Islet precursor cell (in vitro differentiated cells): ENCODE results near the gene CREBBP.

Experiments
- DNase-seq: peaks from one replicate; pipeline ENCODE4 v3.0.0-alpha.2; 2018

Gene CREBBP

DNA sequence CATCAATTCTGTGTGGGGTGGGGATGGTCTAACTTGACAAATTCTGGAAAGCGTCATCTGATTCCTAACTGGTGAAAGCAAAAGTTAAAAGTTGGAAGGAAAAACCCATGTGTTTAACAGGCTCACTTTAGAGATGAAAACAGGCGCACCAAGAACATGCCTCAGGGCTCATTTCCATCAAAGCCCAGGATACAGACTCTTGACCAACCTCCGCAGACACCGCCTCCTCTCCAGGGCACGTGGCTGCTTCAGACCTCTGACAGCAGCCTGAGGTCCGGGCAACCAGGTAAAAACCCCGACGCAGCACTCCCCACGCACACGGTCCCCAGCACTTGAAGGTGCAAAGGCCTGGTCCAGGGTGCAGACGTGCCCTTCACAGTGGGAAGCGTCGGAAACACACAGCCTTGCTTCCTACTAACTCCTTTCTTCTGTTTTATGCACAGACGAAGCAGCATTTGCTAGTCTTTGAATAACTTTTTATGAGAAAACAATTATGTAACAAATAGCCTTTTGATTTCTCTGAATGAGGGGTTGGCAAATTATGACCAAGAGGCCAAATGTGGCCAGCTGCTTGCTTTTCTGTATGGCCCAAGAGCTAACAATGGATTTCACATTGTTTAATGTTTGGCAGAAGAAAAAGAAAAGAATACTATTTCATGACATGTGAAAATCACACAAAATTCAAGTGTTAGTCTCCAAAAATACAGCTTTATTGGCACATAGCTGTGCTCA lies 119.0 kb downstream of the CREBBP start:
- DNase-seq: peak; percentile 81

DNA sequence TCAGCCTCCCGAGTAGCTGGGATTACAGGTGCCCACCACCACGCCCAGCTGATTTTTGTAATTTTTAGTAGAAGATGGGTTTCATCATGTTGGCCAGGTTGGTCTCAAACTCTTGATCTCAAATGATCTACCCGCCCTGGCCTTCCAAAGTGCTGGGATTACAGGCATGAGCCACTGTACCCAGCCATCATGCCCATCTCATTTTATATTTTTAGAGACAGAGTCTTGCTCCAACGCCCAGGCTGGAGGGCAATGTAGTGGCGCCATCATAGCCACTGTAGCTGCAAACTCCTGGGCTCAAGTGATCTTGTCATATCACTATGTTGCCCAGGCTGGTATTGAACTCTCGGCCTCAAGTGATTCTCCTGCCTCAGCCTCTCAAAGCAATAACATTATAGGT lies 120.0 kb downstream of the CREBBP start:
- DNase-seq: no peak

DNA sequence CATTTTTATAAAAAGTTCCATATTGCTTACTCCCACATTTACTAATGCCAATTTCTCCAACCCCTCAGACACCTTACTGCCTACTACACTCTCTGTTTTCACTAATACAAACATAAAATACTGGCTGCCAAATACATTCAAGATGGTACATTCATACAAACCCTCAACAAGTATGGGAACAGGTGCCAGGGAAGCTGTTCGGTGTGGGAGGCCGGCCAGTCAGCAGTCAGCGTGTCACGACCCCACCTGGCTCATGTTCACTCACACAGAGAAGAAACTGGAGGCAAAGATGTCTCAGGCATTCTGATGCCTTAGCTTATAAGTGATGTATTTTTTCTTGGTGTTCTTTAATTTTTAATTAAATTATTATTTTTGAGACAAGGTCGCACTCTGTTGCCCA lies 120.8 kb downstream of the CREBBP start:
- DNase-seq: no peak

DNA sequence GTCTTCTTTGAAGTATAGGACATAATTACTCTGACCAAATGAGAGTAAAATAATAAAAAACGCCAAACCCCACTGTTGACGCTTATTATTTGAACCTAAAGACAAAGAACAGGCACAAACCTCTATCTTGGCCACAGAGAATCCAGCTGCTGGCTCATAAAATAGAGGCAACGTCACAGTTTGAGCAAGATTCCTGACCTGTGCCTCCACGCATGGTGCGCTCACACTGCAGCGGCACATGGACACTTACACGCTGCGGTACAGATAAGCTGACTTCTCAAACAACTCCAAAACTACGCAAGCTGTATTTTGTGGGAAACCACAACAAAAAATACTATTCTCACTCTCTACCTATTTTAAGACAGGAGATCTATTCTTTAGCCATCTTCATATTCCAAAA lies 124.4 kb downstream of the CREBBP start:
- no peak for DNase-seq

DNA sequence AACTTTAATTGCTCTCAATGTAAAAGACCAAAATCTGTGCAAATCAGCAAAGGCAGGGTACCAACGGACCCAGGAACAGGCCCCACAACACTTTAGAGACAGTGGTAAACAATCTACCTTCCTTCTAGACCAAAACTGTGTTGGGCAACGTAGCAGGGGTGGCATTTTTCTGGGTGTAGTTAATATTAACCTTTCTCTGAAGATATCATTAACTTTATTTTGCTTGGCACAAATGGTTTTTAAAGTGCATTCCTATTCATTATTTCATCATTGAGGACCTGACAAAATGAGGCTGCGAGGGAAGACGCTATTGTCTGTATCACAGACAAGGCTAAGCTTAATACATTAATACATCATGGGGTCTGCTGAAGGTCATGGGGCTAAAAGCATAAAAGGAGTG lies 125.3 kb downstream of the CREBBP start:
- no peak for DNase-seq

DNA sequence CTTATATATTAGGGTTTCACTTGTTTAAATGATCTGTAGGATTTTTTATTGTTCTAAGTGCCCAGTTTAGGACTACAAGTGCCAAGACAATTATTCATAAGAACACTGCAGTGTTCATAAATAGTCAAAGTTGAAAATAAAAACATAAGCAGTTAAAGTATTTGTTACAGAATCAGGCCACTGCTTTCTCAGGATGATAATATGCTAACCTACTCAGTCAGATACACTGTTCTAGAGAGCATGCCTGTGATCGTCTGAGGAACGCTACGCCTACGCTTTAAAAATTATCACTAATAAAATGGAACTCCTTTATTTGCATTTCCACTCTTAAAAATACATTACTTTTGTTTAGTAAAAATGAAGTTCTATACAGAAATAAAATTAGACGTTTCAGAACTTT lies 125.7 kb downstream of the CREBBP start:
- DNase-seq: no peak

DNA sequence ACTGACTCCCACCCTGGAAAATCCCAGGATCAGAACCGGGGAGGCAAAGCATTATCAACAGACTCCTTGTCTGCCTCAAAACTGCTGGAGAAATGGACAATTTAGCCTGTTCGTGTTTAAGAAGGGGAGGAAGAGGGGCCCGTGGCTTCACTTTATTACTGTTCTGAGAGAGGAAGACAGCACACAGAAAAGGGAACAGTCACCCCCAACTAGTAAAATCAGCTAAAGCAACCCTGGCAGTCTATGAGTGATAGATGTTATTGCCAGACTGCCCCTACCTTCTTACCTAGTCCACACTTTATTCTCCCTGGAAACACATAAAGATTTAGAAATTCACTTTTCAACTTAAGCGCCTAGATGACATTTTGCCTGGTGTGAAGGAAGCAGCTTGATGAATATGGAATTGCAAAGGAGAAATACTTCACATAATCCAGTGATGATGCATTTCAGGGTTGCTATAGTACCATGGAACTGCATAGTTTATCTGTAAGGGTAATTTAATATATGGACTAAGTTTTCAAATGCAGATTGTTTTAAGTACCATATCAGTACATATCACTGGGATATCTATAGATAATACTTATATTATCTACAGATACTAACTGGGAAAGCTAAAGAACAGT lies 126.3 kb downstream of the CREBBP start:
- no peak for DNase-seq

DNA sequence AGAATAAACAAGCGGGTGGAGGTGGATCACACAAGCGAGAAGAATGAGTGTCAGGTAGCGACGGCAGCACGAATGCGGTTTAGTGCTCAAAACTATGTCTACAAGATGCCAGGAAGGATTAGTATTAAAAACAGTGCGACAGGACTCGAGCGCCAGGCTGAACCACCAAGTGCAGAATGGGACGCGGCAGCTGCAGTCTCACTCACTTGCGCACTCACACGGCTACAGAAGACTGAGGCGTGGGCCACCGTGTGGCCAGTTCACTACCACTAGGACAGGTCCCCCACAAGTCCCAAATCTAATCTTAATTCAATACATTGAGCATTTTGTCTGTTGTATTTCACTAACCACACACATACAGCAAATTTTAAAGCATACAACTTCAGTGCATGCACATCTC lies 127.5 kb downstream of the CREBBP start:
- no peak for DNase-seq

DNA sequence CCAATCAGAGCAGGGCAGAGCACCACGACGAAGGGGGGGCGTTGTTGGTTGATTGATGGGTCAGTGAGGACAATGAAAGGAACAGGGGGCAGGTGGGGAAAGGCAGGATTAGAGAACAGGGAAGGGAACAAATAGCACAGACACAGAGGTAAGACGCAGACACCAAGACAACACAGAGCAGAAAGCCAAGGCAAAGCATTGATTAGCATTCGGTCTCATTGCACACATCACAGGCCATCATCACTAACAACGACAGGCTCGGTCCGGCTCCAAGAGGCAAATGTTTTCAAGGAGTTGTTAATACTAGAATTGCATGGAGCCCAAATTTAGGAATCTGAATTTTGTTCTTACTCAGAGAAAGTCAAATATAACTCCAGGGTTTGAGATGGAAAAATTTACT lies 128.6 kb downstream of the CREBBP start:
- DNase-seq: no peak

DNA sequence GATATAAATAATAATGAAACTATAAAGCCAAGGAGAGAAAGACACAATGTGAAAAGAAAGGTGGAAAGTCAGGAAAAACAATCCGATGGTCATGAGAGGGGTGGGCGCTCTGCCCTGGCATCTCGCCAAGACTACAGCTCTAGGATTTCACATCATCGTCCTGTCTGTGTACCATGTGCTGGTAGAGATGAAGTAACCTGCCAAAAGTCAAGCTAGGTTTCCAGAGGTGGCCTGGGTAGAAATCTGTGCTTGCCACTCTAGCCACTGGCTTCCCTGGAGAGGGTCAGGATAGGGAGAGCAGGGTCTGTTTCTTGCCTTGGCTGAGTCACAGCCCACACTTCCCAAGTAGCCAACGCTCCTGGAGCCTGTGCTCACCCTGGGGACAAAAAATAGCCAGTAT lies 132.2 kb downstream of the CREBBP start:
- no peak for DNase-seq

DNA sequence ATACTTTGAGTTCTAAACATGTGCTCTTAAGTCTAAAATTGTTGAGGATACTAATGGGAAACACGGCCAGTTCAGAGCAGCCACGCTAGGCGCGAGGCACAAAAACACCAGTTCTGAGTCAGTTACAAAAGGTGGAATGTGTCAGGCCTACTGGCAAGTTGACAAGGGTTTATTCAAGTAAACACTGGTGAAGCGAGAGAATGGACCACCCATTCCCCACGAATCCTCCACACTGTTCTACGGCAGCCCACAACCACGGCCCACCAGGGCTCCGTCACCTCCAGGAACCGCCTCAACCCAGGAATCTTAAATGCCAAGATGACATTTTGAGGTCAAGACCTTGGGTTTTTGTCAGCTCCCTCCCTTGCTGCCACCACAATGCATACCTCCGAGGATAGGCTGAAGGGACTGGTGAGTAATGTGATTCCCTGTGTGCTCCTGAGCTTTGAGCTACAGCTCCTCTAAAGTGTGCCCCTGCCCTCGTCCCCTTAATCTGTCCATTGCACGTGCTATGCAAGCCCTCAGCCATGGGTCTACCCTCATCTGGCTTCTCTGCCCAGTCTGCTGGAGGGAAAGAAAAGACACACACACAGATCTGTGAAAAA lies 134.7 kb downstream of the CREBBP start:
- no peak for DNase-seq

DNA sequence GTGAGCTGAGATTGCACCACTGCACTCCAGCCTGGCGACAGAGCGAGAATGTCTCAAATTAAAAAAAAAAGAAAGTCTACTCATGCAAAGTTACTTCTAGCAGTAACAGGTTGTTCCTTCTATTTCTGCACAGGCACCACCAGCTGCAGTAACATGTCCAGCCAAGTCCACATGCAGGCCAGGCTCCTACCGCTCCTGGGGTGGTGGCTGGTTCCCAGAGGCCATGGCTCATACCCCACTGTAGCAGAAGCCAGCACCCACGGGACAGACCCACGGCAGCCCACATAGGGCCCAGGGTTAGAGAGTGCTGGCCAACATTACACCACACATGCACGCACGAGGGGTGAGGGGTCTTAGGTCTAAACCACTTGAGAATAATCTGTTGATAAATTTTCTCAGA lies 136.5 kb downstream of the CREBBP start:
- no peak for DNase-seq

DNA sequence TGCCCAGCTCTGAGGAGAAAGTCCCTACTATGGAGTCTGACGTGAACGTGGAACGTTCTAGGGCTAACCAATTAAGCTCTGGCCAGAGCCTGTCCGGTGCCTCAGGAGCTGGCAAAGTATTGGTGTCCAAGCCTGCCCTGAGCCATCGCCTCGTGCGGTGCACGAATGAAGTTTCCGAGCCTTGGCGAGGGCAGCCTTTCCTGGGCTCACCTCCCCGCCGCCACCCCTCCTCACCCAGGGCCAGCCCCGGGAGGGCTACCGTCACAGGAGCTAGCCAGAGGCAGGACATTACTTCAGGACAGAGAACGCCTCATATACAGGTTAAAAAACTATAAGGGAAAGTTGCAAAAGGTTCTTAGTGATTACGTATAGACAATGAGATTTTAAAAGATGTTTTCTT lies 139.6 kb downstream of the CREBBP start:
- DNase-seq: no peak

DNA sequence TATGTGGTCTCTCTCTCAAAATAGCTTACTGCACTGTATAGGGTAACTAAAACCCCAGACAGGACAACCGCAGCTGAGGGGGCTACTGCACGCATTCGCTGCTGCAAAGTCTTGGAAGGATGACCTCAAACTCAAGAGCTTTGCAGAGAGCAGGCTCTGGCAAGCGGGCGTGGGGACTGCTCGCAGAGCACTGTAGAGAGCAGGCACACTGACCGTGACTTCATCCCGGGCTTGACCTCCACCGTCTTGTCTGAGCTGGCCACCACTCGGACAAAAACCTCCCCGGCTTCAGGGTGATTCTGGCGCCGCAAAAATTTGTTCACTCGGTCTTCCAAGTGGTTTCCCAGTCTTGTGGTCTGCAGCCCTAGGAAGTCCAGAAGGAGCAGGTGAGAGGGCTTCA lies 140.3 kb downstream of the CREBBP start:
- DNase-seq: no peak

DNA sequence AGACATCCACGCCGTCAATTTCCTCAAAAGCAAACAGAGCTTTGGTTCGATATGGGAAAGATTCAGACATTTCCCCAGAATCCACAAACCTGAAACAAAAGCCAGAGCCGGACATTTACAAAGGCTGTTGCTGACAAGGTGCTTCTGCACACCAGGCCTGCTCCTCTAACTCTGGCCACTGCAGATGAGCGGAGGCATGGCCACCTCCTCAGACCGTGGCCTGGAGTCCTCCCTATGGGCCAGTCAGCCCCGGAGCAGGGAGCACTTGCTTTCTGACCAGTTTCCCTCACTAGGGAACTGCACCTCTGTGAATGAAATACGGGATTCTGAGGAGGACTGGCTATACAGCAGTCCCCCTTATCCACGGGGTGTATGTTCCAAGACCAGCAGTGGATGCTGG lies 140.9 kb downstream of the CREBBP start:
- DNase-seq: no peak

DNA sequence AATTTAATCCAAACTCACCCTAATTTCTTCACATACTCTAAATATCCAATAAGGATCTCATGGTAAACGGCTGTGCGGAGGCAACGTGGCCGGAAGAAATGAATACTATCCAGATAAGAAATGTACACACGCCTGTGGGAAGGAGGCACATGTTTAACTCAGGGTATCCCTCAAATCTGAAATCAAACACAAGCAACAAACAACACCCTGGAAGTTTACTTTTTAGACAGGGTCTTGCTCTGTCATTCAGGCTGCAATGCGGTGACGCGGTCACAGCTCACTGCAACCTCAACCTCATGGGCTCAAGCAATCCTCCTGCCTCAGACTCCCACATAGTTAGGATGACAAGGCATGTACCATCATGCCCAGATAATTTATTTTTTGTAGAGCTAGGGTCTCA lies 142.0 kb downstream of the CREBBP start:
- no peak for DNase-seq

DNA sequence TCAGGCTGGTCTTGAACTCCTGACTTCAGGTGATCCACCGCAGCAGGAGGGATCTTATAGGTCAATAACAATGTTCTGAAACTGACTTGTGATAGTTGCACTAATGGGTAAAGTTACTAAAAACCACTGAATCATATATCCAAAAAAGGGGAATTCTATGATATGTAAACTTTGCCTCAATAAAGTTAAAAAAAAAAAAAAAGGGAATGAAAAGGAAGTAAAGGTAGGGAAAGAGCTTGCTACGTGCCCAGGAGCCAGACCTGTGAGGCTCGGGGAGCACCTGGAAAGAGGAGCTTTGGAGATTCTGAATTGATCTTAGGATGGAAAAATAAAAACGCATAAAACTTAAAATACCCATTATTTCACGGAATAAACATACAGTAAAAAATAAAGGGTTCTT lies 142.4 kb downstream of the CREBBP start:
- no peak for DNase-seq

DNA sequence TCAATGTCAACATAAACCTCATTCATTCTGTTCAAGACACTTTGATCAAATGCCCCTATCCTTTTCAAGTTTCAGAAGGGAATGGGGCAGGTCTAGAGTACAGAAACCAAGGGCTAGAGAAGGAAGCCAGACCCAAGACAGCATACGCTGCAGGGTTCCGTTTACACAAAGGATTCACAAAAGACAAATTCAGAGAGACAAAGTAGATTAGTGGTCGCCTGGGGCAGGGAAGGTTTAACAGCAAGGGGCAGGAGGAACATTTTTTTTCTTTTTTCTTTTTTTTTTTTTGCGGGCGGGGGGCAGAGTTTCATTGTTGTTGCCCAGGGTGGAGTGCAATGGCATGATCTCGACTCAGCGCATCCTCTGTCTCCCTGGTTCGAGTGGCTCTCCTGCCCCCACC lies 143.3 kb downstream of the CREBBP start:
- DNase-seq: no peak

DNA sequence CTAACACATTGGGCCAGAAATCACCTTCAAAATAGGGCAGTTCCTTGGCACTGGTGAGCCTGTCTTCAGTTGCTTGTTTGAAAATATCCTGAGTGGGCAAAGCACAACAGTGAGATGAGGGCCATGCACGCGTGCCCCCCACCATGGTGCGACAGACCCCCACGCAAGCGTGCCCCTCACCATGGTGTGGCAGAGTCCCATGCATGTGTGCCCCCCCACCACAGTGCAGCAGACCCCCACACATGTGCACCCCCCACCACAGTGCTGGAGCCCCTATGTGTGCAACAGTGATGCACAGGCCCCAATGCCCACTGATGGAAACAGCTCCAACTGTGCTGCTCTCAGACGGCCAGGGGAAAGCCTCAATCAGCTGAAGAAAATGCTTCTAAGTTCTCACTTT lies 144.4 kb downstream of the CREBBP start:
- no peak for DNase-seq

DNA sequence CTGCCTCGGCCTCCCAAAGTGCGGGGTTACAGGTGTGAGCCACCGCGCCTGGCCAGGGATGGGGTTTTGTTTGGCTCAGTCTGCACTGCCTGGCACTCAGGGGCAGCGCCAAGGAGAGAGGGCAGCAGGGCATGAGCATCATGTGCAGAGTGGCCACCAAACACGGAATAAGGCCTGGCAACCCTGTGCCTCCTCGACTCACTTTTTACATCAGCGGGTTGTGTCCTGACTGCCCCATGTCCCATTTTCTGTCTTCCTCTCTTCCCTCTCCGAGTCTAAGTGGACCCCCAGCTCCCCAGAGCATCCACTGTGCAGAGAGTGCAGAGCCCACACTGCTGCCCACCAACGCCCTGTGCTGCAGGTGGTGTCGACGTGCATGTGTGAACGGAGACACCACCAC lies 145.0 kb downstream of the CREBBP start:
- DNase-seq: no peak

DNA sequence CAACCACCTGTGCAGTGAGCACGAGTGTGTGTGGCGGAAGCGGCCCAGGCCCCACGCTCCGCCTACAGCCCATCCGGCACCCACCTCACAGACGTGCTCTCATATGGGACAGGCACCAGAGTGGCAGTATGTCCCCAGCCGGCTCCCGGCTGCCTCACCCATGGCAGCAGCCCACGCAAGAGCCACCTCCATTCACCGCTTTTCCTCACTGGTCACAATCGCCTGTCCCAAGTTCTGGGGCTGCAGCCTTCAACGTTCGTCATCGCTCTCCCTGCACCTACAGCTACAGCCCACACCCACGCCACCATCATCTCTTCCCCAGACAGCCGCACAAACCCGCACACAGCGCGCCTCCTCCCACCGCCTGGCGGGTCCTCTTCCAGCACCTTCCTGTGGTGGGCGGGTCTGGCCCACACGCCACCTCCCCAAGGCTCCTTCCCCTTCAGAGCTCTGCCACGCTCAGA lies 145.7 kb downstream of the CREBBP start:
- no peak for DNase-seq

DNA sequence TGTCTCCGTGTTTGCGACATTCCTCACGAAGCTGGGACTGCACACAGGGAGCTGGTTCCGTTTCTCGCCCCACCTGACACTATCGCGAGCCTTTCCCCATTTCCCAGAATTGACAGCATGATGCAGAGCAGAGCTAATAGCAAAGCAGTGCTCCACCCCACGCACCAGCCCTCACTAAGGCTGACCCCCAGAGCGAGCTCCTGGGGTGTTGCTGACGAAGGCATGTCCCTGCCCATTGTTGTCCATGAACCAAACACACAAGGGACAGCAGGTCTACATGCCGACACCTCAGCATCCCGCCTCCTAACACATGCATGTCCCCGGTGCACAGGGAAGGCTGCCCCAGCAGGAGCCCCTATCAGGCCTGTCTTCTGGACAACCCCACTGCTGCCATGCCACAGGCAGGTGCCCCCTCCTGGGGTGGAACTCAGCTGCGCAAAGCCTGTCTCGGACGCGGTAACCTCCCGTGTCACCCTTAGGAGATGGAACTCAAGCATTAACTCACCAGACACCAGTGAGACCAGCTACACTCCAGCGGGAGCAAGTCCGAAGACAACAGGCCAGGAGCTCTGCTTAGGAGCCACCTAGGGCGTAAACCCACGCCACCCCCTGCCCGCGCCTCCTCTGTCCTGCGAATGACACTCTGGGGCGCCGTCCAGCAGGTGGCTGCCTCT lies 146.3 kb downstream of the CREBBP start:
- DNase-seq: no peak

DNA sequence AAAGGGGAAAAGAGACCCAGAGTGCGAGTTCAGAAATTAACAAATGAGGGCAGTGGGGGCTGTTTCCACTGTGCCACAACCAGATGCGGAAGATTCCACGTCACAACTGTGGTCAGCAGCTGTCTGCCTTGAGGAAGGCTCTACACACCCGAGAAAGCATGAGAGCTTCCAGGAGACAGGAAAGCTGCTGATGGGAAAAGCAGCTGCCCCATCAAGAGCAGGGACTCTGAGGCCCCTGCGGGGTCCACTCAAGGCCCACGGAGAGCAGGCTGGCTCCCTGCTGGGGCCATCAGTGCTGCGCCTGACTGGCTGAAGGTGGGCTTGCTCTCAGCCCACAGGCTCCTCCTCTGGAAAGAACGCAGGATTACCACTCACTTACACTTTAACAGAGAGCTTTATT lies 148.3 kb downstream of the CREBBP start:
- no peak for DNase-seq
